OCI-LY3 (cell line): ENCODE data around the gene ATG4A.

Experiments used
- CTCF ChIP-seq: fragments of 200-600, 300-600 bp; sonication (generic); IDR thresholded peaks from 2 replicates; pipeline ENCODE4 v1.5.1; 2014; ENCODE audit warnings: antibody characterized with exemption, low read length, low read depth
- EZH2phosphoT487 ChIP-seq: fragments of 200-600 bp; shearing (Covaris generic); IDR thresholded peaks from 2 replicates; pipeline ENCODE4 v1.6.1; 2018; ENCODE audit warnings: antibody characterized with exemption, mixed run types, low read depth

- TF ChIP-seq CTCF, result no peak
- no peak for TF ChIP-seq EZH2phosphoT487
Observed at GRCh38 chrX:108168961-108169740, 77.6 kb downstream of the ATG4A start.
